OCI-LY1 (cell line): Measurements from ENCODE around the gene SAMD3.

Source experiments
- EZH2 ChIP-seq: fragments of 200-600 bp; sonication (generic), shearing (Covaris generic); IDR thresholded peaks from 2 replicates; pipeline ENCODE4 v1.8.0; 2017; ENCODE audit warnings: borderline replicate concordance, mixed run types, mild to moderate bottlenecking, antibody characterized with exemption, low read length, moderate library complexity, mixed read lengths
- TF ChIP-seq, protein P1 (sequence below): fragments of 200-600 bp; sonication (generic), shearing (Covaris generic); IDR thresholded peaks from 2 replicates; pipeline ENCODE4 v1.5.1; 2017; ENCODE audit warnings: mild to moderate bottlenecking, antibody characterized with exemption, low read length, moderate library complexity, mixed read lengths

DNA sequence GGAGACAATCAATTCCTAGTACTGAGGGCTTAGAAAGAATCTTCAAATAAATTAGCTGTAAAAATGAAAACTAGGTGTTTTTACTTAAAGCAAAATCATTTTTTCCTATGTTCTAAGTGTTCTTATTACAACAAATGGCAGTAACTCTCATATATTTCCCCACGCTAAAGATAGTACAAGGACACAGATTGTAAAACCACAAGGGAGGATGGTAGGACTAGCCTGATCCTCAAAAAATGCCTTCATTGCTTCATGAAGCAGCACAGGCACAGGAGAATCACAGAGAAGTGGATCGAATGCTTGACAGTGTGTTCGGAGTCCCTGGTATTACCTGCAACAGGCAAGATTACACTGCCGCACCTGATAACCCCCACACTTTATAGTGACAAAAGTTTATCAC, 58.5 kb downstream of the SAMD3 start:
- TF ChIP-seq, protein P1, sequence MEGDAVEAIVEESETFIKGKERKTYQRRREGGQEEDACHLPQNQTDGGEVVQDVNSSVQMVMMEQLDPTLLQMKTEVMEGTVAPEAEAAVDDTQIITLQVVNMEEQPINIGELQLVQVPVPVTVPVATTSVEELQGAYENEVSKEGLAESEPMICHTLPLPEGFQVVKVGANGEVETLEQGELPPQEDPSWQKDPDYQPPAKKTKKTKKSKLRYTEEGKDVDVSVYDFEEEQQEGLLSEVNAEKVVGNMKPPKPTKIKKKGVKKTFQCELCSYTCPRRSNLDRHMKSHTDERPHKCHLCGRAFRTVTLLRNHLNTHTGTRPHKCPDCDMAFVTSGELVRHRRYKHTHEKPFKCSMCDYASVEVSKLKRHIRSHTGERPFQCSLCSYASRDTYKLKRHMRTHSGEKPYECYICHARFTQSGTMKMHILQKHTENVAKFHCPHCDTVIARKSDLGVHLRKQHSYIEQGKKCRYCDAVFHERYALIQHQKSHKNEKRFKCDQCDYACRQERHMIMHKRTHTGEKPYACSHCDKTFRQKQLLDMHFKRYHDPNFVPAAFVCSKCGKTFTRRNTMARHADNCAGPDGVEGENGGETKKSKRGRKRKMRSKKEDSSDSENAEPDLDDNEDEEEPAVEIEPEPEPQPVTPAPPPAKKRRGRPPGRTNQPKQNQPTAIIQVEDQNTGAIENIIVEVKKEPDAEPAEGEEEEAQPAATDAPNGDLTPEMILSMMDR: no peak
- no peak for TF ChIP-seq EZH2
